K562 (cell line): Measurements from ENCODE around the gene NCKAP1. TPM values are rescaled to one million over a fixed set of nuclear protein-coding genes. Genes with fewer than 3 reads are reported as not detected.
"Not testable (repeated sequence)": the region's sequence is repeated elsewhere in the genome, so short reads cannot be mapped to it uniquely, and the experiment has no call there.

ENCODE experiments used
- ATAC-seq: fragments of 200-7000 bp; cut with Tn5 transposase; 3 replicates; pipeline ENCODE4 v1.9.1; 2020; ENCODE audit warnings: moderate library complexity
- BruUV-seq: library from RNA; stranded (reverse); fragments of 400-500 nt; replicated peaks from 2 replicates; lab custom pipeline; 2021; lab: Mats Ljungman, UMichigan
- CTCF ChIA-PET: fragments of 300-600 bp; formaldehyde crosslinking; extraction: SDS; loops from one replicate; lab custom pipeline; 2021; ENCODE audit warnings: low intra/inter-chr PET ratio; lab: Yijun Ruan, JAX
- POLR2A ChIA-PET: fragments of 300-600, 350-650 bp; sonication (Branson Sonifier 250); formaldehyde crosslinking; extraction: SDS; loops from one replicate; lab custom pipeline; 2021; ENCODE audit warnings: antibody characterized with exemption, inconsistent platforms; lab: Yijun Ruan, JAX
- DNase-seq, 4 experiments: peaks; one replicate each; pipeline versions ENCODE4 v3.0.0 to v3.0.0-alpha.2; 2011 to 2018; ENCODE audit warnings: low spot score in 3 of 4, mixed read lengths in 3 of 4; ENCODE audit errors: extremely low read depth in 1 of 4
- FAIRE-seq: peaks from 2 replicates; lab custom pipeline; 2011; peaks lifted over from hg19 to GRCh38; lab: Jason Lieb, UNC
- H2AFZ ChIP-seq: 2 replicates; pipeline ENCODE4 v1.6.0; 2011; ENCODE audit warnings: low read depth, low read length, control low read depth, inconsistent platforms
- H3K27ac ChIP-seq: fragments of 200-600 bp; 3 replicates; pipeline ENCODE4 v1.8.0; 2011; ENCODE audit warnings: low read depth, mild to moderate bottlenecking, control low read depth, inconsistent platforms, low read length, moderate library complexity, mixed read lengths; ENCODE audit errors: extremely low read depth
- H3K27me3 ChIP-seq, 2 experiments: fragments of 300-600 bp in 1 of 2; 2 replicates in 1 of 2; 3 replicates in 1 of 2; pipeline versions ENCODE4 v1.6.0 to v1.8.0; 2011; ENCODE audit warnings: inconsistent platforms in 2 of 2, low read length in 2 of 2, mild to moderate bottlenecking in 1 of 2, mixed read lengths in 1 of 2, moderate library complexity in 1 of 2; ENCODE audit not compliant: control insufficient read depth in 2 of 2, insufficient read depth in 2 of 2
- H3K36me3 ChIP-seq: fragments of 300-600 bp; 3 replicates; pipeline ENCODE4 v1.8.0; 2011; ENCODE audit warnings: mild to moderate bottlenecking, low read length, inconsistent platforms; ENCODE audit not compliant: control insufficient read depth, insufficient read depth
- H3K4me1 ChIP-seq, 2 experiments: fragments of 200-600 bp in 1 of 2; replicated peaks in 1 of 2; 2 replicates in 1 of 2; 3 replicates in 1 of 2; pipeline versions ENCODE4 v1.5.1 to v1.8.0; 2011; ENCODE audit warnings: inconsistent platforms in 2 of 2, low read length in 2 of 2, mild to moderate bottlenecking in 1 of 2, mixed read lengths in 1 of 2, moderate library complexity in 1 of 2; ENCODE audit not compliant: control insufficient read depth in 2 of 2, insufficient read depth in 2 of 2
- H3K4me2 ChIP-seq: 2 replicates; pipeline ENCODE4 v1.6.1; 2011; ENCODE audit warnings: low read length, control low read depth, inconsistent platforms, mixed read lengths; ENCODE audit not compliant: insufficient read depth
- H3K4me3 ChIP-seq: fragments of 200-600 bp; sonication (generic), shearing (Covaris generic); 2 replicates; pipeline ENCODE4 v1.5.1; 2016; ENCODE audit warnings: control low read depth, inconsistent platforms
- H3K79me2 ChIP-seq: fragments of 200-600 bp; 3 replicates; pipeline ENCODE4 v1.8.0; 2011; ENCODE audit warnings: low read length, inconsistent platforms; ENCODE audit not compliant: control insufficient read depth, insufficient read depth
- H3K9ac ChIP-seq, 2 experiments: 2 replicates each; pipeline versions ENCODE4 v1.6.0 to v1.6.1; 2011; ENCODE audit warnings: low read depth in 2 of 2, low read length in 2 of 2, control low read depth in 1 of 2, inconsistent platforms in 1 of 2, mild to moderate bottlenecking in 1 of 2, mixed read lengths in 1 of 2; ENCODE audit not compliant: insufficient read depth in 1 of 2
- H3K9me1 ChIP-seq: one replicate; pipeline ENCODE4 v1.6.0; 2011; ENCODE audit warnings: inconsistent platforms, mild to moderate bottlenecking, low read length, moderate library complexity; ENCODE audit not compliant: control insufficient read depth, insufficient read depth
- H3K9me3 ChIP-seq: replicated peaks from 2 replicates; pipeline ENCODE4 v1.5.1; 2011; ENCODE audit warnings: low read depth, low read length, inconsistent platforms; ENCODE audit not compliant: control insufficient read depth, insufficient read depth
- H4K20me1 ChIP-seq: replicated peaks from 2 replicates; pipeline ENCODE4 v1.6.1; 2011; ENCODE audit warnings: low read length, inconsistent platforms, mixed read lengths; ENCODE audit not compliant: control insufficient read depth, insufficient read depth
- CHD2 ChIP-seq: IDR thresholded peaks from 2 replicates; pipeline ENCODE4 v1.6.1; 2011; ENCODE audit warnings: low read depth, low read length
- ILF3 ChIP-seq: fragments of 450-650 bp; IDR thresholded peaks from 2 replicates; pipeline ENCODE4 v1.6.1; 2018; ENCODE audit warnings: antibody characterized with exemption, mild to moderate bottlenecking, moderate library complexity, borderline replicate concordance
- PYGO2 ChIP-seq: fragments of 450-650 bp; IDR thresholded peaks from 2 replicates; pipeline ENCODE4 v1.6.1; 2016; ENCODE audit warnings: mild to moderate bottlenecking, missing genetic modification characterization, moderate library complexity, missing compliant biosample characterization
- RBM34 ChIP-seq: fragments of 200-400 bp; formaldehyde crosslinking; IDR thresholded peaks from 2 replicates; pipeline ENCODE4 v1.6.1; 2018; ENCODE audit warnings: low read length, borderline replicate concordance; ENCODE audit not compliant: insufficient read depth
- RBM39 ChIP-seq: fragments of 200-400 bp; formaldehyde crosslinking; optimal IDR thresholded peaks from 2 replicates; pipeline ENCODE3; 2018; ENCODE audit warnings: low read depth, low read length
- RFX7 ChIP-seq: fragments of 250-450 bp; sonication (Bioruptor Pico); IDR thresholded peaks from 2 replicates; pipeline ENCODE4 v1.5.1; 2021; ENCODE audit warnings: mild to moderate bottlenecking
- RUNX1 ChIP-seq: sonication (generic); IDR thresholded peaks from 2 replicates; pipeline ENCODE4 v1.6.1; 2016; ENCODE audit warnings: antibody characterized with exemption, low read depth
- SRSF1 ChIP-seq: fragments of 200-400 bp; formaldehyde crosslinking; IDR thresholded peaks from 2 replicates; pipeline ENCODE4 v1.6.1; 2017; ENCODE audit warnings: mild to moderate bottlenecking, low read depth, low read length, moderate library complexity
- WGBS: fragments of 100-300 bp; shearing (Covaris generic); methylation state at CpG from one replicate; pipeline ENCODE4 v1.1.6; 2016; ENCODE audit warnings: low coverage, mixed read lengths; ENCODE audit not compliant: insufficient coverage; ENCODE audit errors: missing lambda C conversion rate; 5-methylcytosine and 5-hydroxymethylcytosine counted together
- in situ Hi-C: fragments of 300-500 bp; cut with MboI; formaldehyde crosslinking; loops from 4 replicates; pipeline ENCODE4 v1.15.0; 2018; ENCODE audit warnings: inconsistent platforms, mixed read lengths
- intact Hi-C: fragments of 100-400 bp; cut with micrococcal nuclease; formaldehyde crosslinking; loops from 2 replicates; pipeline ENCODE4 v1.14.2; 2022
- polyA plus RNA-seq, 8 experiments: library from polyadenylated mRNA; depleted of rRNA in 4 of 8; stranded (reverse) in 5 of 8; unstranded in 3 of 8; fragments of >200 nt; fragmentation: Nextera tagmentation in 2 of 8; fragmentation: Illumina TruSeq in 1 of 8; extraction: Ambion mirVana in 2 of 8; extraction: Trizol in 1 of 8; gene quantifications; 2 replicates each; pipeline versions ENCODE4 v1.2.1 to v1.2.3, GENCODE V29; 2011 to 2014; ENCODE audit warnings: inconsistent platforms in 1 of 8, missing spikeins in 1 of 8
- total RNA-seq, 7 experiments: library from RNA; depleted of rRNA in 6 of 7; stranded (reverse); fragments of >200 nt in 6 of 7; fragmentation: Illumina TruSeq in 2 of 7; extraction: Trizol in 2 of 7; gene quantifications; 2 replicates each; pipeline versions ENCODE4 v1.2.1 to v1.2.3, GENCODE V29; 2011 to 2021; ENCODE audit warnings: low replicate concordance in 1 of 7

The NCKAP1 gene
- total and polyA plus RNA-seq, 9 of the 15 experiments (the other 6 are each of a cell fraction or from before 2014, with no cell fraction given): 34.0 to 153 (median 88.7) TPM

DNA sequence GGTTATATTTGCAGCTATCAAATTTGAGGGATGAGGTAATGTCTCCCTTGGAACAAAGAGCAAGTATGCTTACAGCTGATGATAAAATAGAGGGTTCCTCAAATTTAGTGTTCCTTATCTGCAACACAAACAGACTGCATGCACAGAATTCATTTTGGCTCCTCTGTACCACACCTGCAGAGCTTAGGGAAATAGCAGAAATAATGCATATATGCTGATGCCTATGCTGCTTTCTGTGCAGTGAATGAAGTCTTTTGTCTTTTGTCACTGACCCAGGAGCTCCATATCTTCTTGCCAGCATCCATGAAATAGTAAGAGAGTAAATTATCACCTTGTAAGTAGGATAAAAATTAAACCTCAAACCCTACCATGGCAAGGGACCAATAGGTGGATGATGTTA, 69.8 kb downstream of the NCKAP1 start (continued):
- no peak for TF ChIP-seq SRSF1
- no peak for TF ChIP-seq RBM34
- TF ChIP-seq RBM39: no peak
- no peak for TF ChIP-seq ILF3
- TF ChIP-seq PYGO2 (tag): no peak
- no peak for TF ChIP-seq CHD2
- TF ChIP-seq RFX7 (CRISPR knock-in tag): no peak
- TF ChIP-seq RUNX1: no peak

DNA sequence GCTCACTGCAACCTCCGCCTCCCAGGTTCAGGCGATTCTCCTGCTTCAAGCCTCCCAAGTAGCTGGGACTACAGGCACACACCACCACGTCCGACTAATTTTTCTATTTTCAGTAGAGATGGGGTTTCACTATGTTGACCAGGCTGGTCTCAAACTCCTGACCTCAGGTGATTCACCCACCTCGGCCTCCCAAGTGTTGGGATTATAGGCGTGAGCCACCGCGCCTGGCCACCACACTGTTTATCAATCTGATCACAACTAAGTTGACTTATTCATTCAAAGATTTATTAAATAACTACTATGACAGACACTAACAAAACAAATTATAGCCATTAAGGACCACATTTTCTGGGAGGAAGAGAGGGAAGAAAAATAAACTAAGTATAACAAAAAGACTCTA, 71.9 kb downstream of the NCKAP1 start:
- H3K4me3 ChIP-seq, DNase-seq, H3K9me1 ChIP-seq, BruUV-seq, H2AFZ ChIP-seq, CTCF ChIA-PET, intact Hi-C loops, H3K9ac ChIP-seq, ATAC-seq, H3K4me1 ChIP-seq, H4K20me1 ChIP-seq, H3K9me3 ChIP-seq, FAIRE-seq, H3K27me3 ChIP-seq, H3K27ac ChIP-seq, H3K4me2 ChIP-seq, in situ Hi-C loops: not testable (repeated sequence)
- peaks cover 11% of the 10 kb centered on the region for H3K79me2 ChIP-seq
- WGBS: 95% methylated on average over 8 of the region's 8 CpGs
- H3K36me3 ChIP-seq: peaks cover 62% of the 10 kb centered on the region
- POLR2A ChIA-PET: interaction anchor here (1.0 kb wide), 1 partner anchor 29 kb away, joined by 3 read pairs; no protein-coding TSS in a partner anchor
